Epithelial cell of esophagus (primary cell): Measurements from ENCODE around the gene THTPA.

Experiments used
- DNase-seq: peaks from one replicate; pipeline ENCODE4 v3.0.0; 2010; ENCODE audit warnings: low read depth
- H3K4me3 ChIP-seq: 2 replicates; pipeline ENCODE4 v1.5.1; 2011; ENCODE audit warnings: mild to moderate bottlenecking, low read length, control low read depth
- TF ChIP-seq, protein P1 (sequence below): IDR thresholded peaks from 2 replicates; pipeline ENCODE4 v1.5.1; 2011; ENCODE audit warnings: low read depth, mild to moderate bottlenecking, low read length, control low read depth, inconsistent platforms; ENCODE audit not compliant: insufficient read depth; ENCODE audit errors: missing control alignments

Gene THTPA

DNA sequence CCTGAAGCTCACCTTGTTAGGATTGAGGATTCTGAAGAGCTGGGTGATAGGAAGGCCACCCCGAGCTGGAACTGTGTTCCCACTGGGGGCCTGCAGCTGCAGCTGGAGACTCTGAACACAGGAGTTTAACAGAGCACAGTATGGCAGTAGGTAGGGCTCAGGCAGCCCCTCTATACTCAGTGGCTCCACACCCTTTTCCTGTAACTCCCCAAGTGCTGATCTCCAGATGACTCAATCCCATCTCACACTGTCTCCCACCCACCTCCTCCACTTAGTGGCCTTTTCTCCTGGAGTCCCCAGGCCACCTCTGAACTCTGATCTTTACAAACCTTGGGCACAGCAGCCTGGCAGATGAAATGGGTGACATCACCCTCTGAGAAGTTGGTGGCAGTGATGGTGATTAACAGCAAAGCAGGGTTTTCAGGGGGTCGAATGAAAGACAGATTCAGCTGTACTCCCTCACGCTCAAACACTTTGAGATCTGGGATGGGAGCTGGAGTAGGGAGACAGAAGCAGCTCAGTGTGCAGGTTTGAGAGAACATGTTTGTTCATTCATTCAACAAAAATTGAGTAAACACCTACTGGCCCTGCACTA lies 4.0 kb downstream of the THTPA start:
- no peak overlapping the region for H3K4me3 ChIP-seq
- TF ChIP-seq, protein P1, sequence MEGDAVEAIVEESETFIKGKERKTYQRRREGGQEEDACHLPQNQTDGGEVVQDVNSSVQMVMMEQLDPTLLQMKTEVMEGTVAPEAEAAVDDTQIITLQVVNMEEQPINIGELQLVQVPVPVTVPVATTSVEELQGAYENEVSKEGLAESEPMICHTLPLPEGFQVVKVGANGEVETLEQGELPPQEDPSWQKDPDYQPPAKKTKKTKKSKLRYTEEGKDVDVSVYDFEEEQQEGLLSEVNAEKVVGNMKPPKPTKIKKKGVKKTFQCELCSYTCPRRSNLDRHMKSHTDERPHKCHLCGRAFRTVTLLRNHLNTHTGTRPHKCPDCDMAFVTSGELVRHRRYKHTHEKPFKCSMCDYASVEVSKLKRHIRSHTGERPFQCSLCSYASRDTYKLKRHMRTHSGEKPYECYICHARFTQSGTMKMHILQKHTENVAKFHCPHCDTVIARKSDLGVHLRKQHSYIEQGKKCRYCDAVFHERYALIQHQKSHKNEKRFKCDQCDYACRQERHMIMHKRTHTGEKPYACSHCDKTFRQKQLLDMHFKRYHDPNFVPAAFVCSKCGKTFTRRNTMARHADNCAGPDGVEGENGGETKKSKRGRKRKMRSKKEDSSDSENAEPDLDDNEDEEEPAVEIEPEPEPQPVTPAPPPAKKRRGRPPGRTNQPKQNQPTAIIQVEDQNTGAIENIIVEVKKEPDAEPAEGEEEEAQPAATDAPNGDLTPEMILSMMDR, result no peak
- DNase-seq, result no peak

DNA sequence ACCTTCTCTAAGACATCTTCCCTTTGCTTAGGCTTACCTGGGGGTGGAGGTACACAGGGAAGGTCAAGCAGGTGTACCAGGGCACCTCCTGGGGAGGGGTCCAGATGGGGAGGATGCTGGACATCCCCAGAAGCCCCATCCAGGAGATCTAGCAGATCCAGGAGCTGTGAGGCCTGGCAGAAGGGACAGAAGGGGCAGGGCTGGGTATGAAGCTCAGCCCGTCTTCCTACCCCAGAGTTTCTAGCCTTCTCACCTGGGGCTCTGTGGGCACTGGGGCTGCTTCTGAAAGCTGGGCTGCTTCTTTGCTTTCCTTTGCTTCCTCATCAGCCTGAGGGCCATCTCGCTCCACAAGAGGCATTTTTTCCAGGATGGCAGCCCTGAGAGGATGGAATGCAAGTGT lies 5.2 kb downstream of the THTPA start:
- no peak overlapping the region for H3K4me3 ChIP-seq
- TF ChIP-seq, protein P1, result no peak
- DNase-seq, result no peak

DNA sequence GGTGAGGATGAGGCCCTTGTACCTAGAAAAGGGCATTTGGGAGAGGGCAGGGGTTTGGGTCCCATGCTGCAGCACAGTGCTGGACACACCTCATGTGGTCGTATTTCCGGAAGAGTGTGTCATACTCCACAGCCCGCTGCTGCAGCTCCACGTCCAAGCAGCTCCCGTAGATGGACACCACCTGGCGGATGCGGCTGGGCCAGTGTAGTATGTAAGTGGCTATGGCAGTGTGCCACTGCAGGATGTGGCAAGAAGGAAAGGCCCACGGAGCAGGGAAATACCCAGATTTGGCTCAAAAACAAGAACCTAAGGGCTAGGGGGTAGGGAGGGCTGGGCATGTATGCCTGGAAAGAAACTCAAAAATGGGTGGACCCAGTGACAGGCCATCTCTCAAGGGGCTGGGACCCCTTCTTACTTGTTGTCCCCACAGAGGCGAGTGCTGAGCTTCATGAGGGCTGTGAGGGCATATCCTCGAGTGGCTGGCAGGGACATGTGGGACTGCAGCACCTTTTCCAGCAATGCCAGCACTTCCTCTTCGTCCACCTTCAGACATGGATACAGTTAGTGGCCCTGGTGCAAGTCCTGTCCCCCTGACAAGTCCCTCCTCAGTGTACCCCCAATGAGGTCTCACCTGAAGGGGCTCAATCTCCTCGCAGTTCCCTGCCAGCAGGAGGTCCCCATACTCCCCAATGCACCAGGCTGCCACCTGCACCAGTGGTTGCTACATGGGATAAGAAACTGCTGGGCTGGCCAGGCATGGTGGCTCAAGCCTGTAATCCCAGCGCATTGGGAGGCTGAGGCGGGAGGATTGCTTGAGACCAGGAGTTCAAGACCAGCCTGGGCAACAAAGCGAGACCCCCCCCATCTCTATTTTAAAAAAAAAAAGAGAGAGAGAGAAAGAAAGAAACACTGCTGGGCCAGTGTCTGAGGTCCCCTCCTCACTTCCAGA lies 6.1 kb downstream of the THTPA start:
- TF ChIP-seq, protein P1, result no peak
- peak; percentile 44 for DNase-seq
- H3K4me3 ChIP-seq, result no peak overlapping the region

DNA sequence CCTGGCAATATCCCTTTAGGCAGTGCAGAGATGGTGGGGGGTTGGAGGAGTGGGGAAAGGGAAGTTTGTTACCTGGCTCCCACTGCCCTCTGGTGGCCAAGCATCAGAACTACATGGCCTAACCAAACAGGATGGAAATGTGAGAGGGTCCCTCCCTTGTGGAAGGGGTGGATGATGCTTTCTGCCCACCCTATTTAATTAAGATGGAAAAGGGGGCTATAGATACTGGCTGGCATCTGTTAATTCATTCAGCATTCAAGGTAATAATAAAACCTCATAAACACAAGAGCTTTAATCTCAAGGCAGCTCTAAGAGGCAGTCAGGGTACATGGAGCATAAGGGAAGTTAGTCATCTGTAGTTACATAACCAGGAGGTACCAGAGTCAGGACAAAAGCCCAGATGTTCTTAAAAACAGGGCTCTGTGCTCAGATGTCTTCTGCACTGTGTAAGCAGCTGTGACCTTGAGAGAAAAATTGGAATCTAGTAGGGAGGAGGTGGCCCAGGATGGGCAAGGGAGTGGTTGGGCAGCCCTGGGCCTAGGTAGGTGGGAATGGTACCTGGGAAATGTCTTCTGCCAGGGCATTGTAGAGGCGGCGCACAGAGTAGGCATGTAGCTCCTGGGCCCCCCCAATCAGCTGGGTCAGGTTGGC lies 6.9 kb downstream of the THTPA start:
- TF ChIP-seq, protein P1, result peak; percentile 96
- H3K4me3 ChIP-seq, result no peak overlapping the region
- DNase-seq, result peak; percentile 49

DNA sequence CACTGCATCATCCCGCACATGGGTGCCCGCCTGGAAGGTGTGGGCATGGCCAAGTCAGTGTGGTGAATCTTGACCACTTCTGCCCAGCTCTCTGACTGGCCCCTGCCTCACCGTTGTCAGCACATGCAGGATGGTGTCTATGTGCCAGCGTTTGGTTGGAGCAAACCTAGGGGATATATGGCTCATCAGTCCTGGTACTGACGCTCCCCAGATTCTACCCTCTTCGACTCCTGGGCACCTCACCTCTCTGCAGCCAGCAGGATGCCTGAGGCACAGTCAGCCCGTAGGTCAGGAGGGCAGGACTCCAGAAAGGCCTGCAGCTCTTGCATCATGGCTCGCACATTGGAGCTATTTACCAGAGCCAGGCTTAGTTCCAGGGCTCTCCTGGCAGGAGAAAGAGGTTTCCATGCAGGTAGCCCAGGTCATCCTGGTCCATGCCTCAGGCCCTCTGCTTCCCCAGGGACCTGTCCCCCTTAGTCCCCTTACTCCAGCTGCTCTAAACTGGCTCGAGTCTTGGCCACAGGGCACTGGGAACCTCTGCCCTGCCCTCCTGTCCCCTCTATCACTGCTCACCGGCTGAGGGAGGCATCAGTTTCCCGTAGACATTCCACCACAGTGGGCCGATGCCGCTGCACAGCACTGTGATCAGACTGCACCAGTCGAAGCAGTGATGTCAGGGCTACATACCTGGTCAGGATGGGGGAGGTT lies 7.6 kb downstream of the THTPA start:
- TF ChIP-seq, protein P1, result no peak
- DNase-seq, result no peak
- H3K4me3 ChIP-seq, result no peak overlapping the region

DNA sequence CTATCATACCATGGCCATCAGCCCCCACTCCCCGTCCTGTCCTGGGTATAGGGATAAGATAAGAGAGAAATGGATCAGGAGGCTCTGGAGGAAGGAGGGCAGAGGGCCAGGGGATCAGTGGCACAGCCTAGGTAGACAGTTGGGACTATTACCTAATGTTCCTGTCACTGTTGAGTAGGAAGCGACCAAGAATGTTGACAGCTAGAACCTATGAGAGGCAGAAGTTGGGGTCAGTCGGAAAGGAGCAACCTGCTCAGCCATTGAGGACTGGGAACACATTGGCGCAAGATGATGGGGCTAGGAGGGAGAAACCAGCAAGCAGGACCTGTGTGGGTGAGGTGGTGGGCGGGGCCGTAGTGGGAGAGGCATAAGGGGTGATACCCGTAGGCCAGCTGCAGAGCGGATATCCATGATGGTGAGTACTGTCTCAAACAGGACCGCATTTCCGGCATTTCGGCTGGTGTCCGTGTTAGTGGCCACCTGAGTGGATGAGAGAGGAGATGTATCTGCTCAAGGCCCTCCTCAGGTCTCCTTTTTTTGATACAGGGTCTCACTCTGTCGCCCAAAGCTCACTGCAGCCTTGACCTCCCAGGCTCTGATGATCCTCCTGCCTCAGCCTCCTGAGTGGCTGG lies 8.2 kb downstream of the THTPA start:
- no peak overlapping the region for H3K4me3 ChIP-seq
- no peak for DNase-seq
- TF ChIP-seq, protein P1, result no peak
